B cell (primary cell): ENCODE results near the gene BEAN1.

Source experiments
- CTCF ChIP-seq: fragments of 200-600 bp; IDR thresholded peaks from one replicate; pipeline ENCODE4 v1.8.0; 2022; ENCODE audit warnings: antibody characterized with exemption, mild to moderate bottlenecking
- EZH2 ChIP-seq: IDR thresholded peaks from 2 replicates; pipeline ENCODE4 v1.6.1; 2012; ENCODE audit warnings: borderline replicate concordance, low read depth, mild to moderate bottlenecking, moderate library complexity, low read length; ENCODE audit not compliant: insufficient read depth, poor library complexity, severe bottlenecking

- TF ChIP-seq CTCF (no peak), EZH2 (no peak)
Measured at GRCh38 chr16:66493490-66494401, 66.7 kb downstream of the BEAN1 start.
